Measurements from ENCODE around the gene HEATR1.
"Not testable (repeated sequence)": the region's sequence is repeated elsewhere in the genome, so short reads cannot be mapped to it uniquely, and the experiment has no call there.

The HEATR1 gene

GRCh38 chr1:236511735-236512418, 92.4 kb downstream of the HEATR1 start:
- no peaks in the 10 kb centered on the region for H3K36me3 ChIP-seq (ENCODE audit: control insufficient read depth, insufficient read depth, low read length)
- no peaks in the 10 kb centered on the region for H3K4me1 ChIP-seq (ENCODE audit: control insufficient read depth, insufficient read depth, low read length)
- no peak overlapping the region for H3K27ac ChIP-seq (ENCODE audit: low read depth, low read length)
- no peak overlapping the region for H3K9ac ChIP-seq (ENCODE audit: low read length)
- no peak overlapping the region for H3K4me3 ChIP-seq (ENCODE audit: low read length)
- no peaks in the 10 kb centered on the region for H3K27me3 ChIP-seq (ENCODE audit: control insufficient read depth, insufficient read depth, low read length)

DNA sequence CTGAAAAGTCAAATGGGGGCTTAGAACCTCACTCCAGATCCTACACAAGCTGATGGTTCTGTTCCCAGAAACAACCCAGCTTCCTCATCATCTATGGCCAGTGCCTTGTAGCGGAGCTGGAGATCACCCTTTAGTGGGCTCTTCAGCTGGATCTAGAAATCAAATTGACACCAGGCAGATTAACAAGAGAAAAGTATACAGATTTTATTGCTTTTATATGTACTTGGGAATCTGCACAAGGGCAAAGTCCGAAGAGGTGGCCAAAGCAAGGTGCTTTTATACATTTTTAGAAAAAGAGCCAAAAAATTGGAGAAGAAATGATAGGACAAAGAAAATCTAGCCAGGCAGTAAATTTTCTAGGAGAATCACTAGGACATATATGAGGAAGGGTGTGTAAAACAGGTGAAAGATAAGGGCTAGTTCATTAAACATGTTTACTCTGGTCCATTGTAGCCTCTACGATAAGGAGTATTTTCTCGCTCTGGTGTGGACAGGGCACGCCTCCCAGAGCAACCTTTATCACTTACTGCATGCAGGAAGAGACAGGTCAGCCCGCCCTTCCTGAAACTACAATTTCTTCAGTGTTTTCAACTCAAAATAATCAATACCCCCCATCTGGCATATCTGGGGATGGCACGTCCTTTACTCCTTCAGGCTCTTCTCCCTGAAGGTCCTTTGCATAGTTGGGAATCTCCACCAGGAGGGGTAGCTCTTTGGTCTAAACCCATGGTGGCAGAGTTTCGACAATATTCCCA, 94.5 kb downstream of the HEATR1 start:
- Histone ChIP-seq H3K27ac (ENCODE audit: low read depth, low read length) (no peak overlapping the region), H3K27me3 (ENCODE audit: control insufficient read depth, insufficient read depth, low read length) (no peaks in the 10 kb centered on the region), H3K4me3 (ENCODE audit: low read length) (no peak overlapping the region), H3K36me3 (ENCODE audit: control insufficient read depth, insufficient read depth, low read length) (no peaks in the 10 kb centered on the region), H3K4me1 (ENCODE audit: control insufficient read depth, insufficient read depth, low read length) (no peaks in the 10 kb centered on the region), H3K9ac (ENCODE audit: low read length) (no peak overlapping the region)

- Histone ChIP-seq H3K4me1 (ENCODE audit: control insufficient read depth, insufficient read depth, low read length) (no peaks in the 10 kb centered on the region), H3K9ac (ENCODE audit: low read length) (no peak overlapping the region), H3K27ac (ENCODE audit: low read depth, low read length) (no peak overlapping the region), H3K36me3 (ENCODE audit: control insufficient read depth, insufficient read depth, low read length) (no peaks in the 10 kb centered on the region), H3K4me3 (ENCODE audit: low read length) (no peak overlapping the region), H3K27me3 (ENCODE audit: control insufficient read depth, insufficient read depth, low read length) (no peaks in the 10 kb centered on the region)
These were observed 95.1 kb downstream of the HEATR1 start for GRCh38 chr1:236509203-236509602.

- H3K27me3 ChIP-seq (ENCODE audit: control insufficient read depth, insufficient read depth, low read length) = no peaks in the 10 kb centered on the region
- H3K27ac ChIP-seq (ENCODE audit: low read depth, low read length) = no peak overlapping the region
- no peaks in the 10 kb centered on the region for H3K4me1 ChIP-seq (ENCODE audit: control insufficient read depth, insufficient read depth, low read length)
- no peaks in the 10 kb centered on the region for H3K36me3 ChIP-seq (ENCODE audit: control insufficient read depth, insufficient read depth, low read length)
- H3K9ac ChIP-seq (ENCODE audit: low read length) = no peak overlapping the region
- H3K4me3 ChIP-seq (ENCODE audit: low read length) = no peak overlapping the region
These were observed 95.7 kb downstream of the HEATR1 start for GRCh38 chr1:236508593-236509027.

- no peaks in the 10 kb centered on the region for H3K4me1 ChIP-seq (ENCODE audit: control insufficient read depth, insufficient read depth, low read length)
- H3K4me3 ChIP-seq (ENCODE audit: low read length) = no peak overlapping the region
- no peak overlapping the region for H3K27ac ChIP-seq (ENCODE audit: low read depth, low read length)
- H3K27me3 ChIP-seq (ENCODE audit: control insufficient read depth, insufficient read depth, low read length) = no peaks in the 10 kb centered on the region
- H3K36me3 ChIP-seq (ENCODE audit: control insufficient read depth, insufficient read depth, low read length) = no peaks in the 10 kb centered on the region
- no peak overlapping the region for H3K9ac ChIP-seq (ENCODE audit: low read length)
These were observed 97.2 kb downstream of the HEATR1 start for GRCh38 chr1:236507022-236507700.

DNA sequence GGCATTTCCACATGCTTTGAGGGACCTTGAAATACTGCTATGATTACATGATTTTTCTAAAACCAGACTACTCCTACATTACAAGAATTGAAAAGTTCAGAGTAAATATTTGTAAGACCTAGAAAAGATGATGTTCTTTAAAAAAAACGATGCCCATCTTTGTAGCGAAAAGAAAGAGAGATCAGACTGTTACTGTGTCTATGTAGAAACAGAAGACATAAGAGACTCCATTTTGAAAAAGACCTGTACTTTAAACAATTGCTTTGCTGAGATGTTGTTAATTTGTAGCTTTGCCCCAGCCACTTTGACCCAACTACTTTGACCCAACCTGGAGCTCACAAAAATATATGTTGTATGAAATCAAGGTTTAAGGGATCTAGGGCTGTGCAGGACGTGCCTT, 100.0 kb downstream of the HEATR1 start:
- not testable (repeated sequence) for H3K9ac ChIP-seq (ENCODE audit: low read length); H3K27ac ChIP-seq (ENCODE audit: low read depth, low read length); H3K4me1 ChIP-seq (ENCODE audit: control insufficient read depth, insufficient read depth, low read length); H3K27me3 ChIP-seq (ENCODE audit: control insufficient read depth, insufficient read depth, low read length); H3K36me3 ChIP-seq (ENCODE audit: control insufficient read depth, insufficient read depth, low read length); H3K4me3 ChIP-seq (ENCODE audit: low read length)

GRCh38 chr1:236502972-236503639, 101.2 kb downstream of the HEATR1 start:
- H3K36me3 ChIP-seq (ENCODE audit: control insufficient read depth, insufficient read depth, low read length) = no peaks in the 10 kb centered on the region
- H3K4me1 ChIP-seq (ENCODE audit: control insufficient read depth, insufficient read depth, low read length) = no peaks in the 10 kb centered on the region
- peak overlapping the region; percentile 60 for H3K4me3 ChIP-seq (ENCODE audit: low read length)
- H3K9ac ChIP-seq (ENCODE audit: low read length) = no peak overlapping the region
- no peaks in the 10 kb centered on the region for H3K27me3 ChIP-seq (ENCODE audit: control insufficient read depth, insufficient read depth, low read length)
- H3K27ac ChIP-seq (ENCODE audit: low read depth, low read length) = no peak overlapping the region

- Histone ChIP-seq H3K4me1 (ENCODE audit: control insufficient read depth, insufficient read depth, low read length) (no peaks in the 10 kb centered on the region), H3K9ac (ENCODE audit: low read length) (no peak overlapping the region), H3K27ac (ENCODE audit: low read depth, low read length) (no peak overlapping the region), H3K4me3 (ENCODE audit: low read length) (no peak overlapping the region), H3K36me3 (ENCODE audit: control insufficient read depth, insufficient read depth, low read length) (no peaks in the 10 kb centered on the region), H3K27me3 (ENCODE audit: control insufficient read depth, insufficient read depth, low read length) (no peaks in the 10 kb centered on the region)
These were observed 101.7 kb downstream of the HEATR1 start for GRCh38 chr1:236502579-236502971.

DNA sequence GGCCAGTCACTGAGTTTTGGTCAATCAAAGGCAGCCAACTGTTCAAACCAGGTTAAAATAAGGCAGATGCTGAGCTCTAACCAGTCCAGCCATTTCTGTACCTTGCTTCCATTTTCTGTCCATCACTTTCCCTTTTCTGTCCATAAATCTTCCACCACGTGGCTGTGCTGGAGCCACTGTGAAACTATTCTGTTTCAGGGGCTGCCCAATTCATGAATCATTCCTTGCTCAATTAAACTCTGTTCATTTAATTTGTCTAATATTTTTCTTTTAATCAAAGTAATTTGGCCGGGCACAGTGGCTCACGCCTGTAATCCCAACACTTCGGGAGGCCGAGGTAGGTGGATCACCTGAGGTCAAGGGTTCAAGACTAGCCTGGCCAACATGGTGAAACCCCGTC, 103.2 kb downstream of the HEATR1 start:
- no peaks in the 10 kb centered on the region for H3K4me1 ChIP-seq (ENCODE audit: control insufficient read depth, insufficient read depth, low read length)
- H3K27ac ChIP-seq (ENCODE audit: low read depth, low read length) = no peak overlapping the region
- no peak overlapping the region for H3K9ac ChIP-seq (ENCODE audit: low read length)
- no peaks in the 10 kb centered on the region for H3K27me3 ChIP-seq (ENCODE audit: control insufficient read depth, insufficient read depth, low read length)
- no peak overlapping the region for H3K4me3 ChIP-seq (ENCODE audit: low read length)
- H3K36me3 ChIP-seq (ENCODE audit: control insufficient read depth, insufficient read depth, low read length) = no peaks in the 10 kb centered on the region
